DND-41 (cell line): ENCODE results near the gene PTPRE.

ENCODE experiments used
- ATAC-seq: fragments of 200-7000 bp; cut with Tn5 transposase; 3 replicates; pipeline ENCODE4 v1.9.1; 2021; ENCODE audit warnings: low read depth; ENCODE audit not compliant: insufficient read depth
- DNase-seq: peaks from one replicate; pipeline ENCODE4 v3.0.0-alpha.2; 2020
- H2AFZ ChIP-seq: 2 replicates; pipeline ENCODE4 v1.6.0; 2012; ENCODE audit warnings: low read depth, low read length
- H3K27ac ChIP-seq: 2 replicates; pipeline ENCODE4 v1.5.1; 2012; ENCODE audit warnings: low read length, inconsistent platforms
- H3K27me3 ChIP-seq: fragments of 200-600 bp; sonication (generic); 2 replicates; pipeline ENCODE4 v1.6.0; 2012; ENCODE audit warnings: low read length, mild to moderate bottlenecking, inconsistent platforms; ENCODE audit not compliant: insufficient read depth, poor library complexity
- H3K36me3 ChIP-seq: 2 replicates; pipeline ENCODE4 v1.5.1; 2012; ENCODE audit warnings: low read length, inconsistent platforms; ENCODE audit not compliant: insufficient read depth
- H3K4me1 ChIP-seq: 2 replicates; pipeline ENCODE4 v1.5.1; 2012; ENCODE audit warnings: mild to moderate bottlenecking, low read length; ENCODE audit not compliant: insufficient read depth
- H3K4me2 ChIP-seq: 2 replicates; pipeline ENCODE4 v1.6.0; 2012; ENCODE audit warnings: mild to moderate bottlenecking, moderate library complexity, low read length, inconsistent platforms; ENCODE audit not compliant: insufficient read depth
- H3K4me3 ChIP-seq, 2 experiments: fragments of 200-600 bp in 1 of 2; shearing (Covaris generic) in 1 of 2; 2 replicates each; pipeline ENCODE4 v1.5.1; 2012 to 2016; ENCODE audit warnings: inconsistent platforms in 2 of 2, low read length in 2 of 2, mild to moderate bottlenecking in 2 of 2, low read depth in 1 of 2, moderate library complexity in 1 of 2
- H3K79me2 ChIP-seq: 2 replicates; pipeline ENCODE4 v1.6.0; 2012; ENCODE audit warnings: low read length, inconsistent platforms; ENCODE audit not compliant: insufficient read depth
- H3K9ac ChIP-seq: 2 replicates; pipeline ENCODE4 v1.6.0; 2012; ENCODE audit warnings: low read depth, mild to moderate bottlenecking, inconsistent platforms, low read length, moderate library complexity
- H3K9me3 ChIP-seq: 2 replicates; pipeline ENCODE4 v1.5.1; 2012; ENCODE audit warnings: low read length, moderate library complexity, mild to moderate bottlenecking, inconsistent platforms; ENCODE audit not compliant: insufficient read depth, severe bottlenecking
- H4K20me1 ChIP-seq: 2 replicates; pipeline ENCODE4 v1.6.0; 2012; ENCODE audit warnings: low read length; ENCODE audit not compliant: insufficient read depth
- CTCF ChIP-seq: IDR thresholded peaks from 2 replicates; pipeline ENCODE4 v1.5.1; 2012; ENCODE audit warnings: borderline replicate concordance, low read length, moderate library complexity, mild to moderate bottlenecking; ENCODE audit not compliant: poor library complexity, severe bottlenecking; ENCODE audit errors: extremely low read depth
- EZH2 ChIP-seq: IDR thresholded peaks from 3 replicates; pipeline ENCODE4 v1.6.1; 2012; ENCODE audit warnings: borderline replicate concordance, low read depth, mild to moderate bottlenecking, moderate library complexity, low read length, inconsistent platforms; ENCODE audit not compliant: severe bottlenecking

The PTPRE gene

DNA sequence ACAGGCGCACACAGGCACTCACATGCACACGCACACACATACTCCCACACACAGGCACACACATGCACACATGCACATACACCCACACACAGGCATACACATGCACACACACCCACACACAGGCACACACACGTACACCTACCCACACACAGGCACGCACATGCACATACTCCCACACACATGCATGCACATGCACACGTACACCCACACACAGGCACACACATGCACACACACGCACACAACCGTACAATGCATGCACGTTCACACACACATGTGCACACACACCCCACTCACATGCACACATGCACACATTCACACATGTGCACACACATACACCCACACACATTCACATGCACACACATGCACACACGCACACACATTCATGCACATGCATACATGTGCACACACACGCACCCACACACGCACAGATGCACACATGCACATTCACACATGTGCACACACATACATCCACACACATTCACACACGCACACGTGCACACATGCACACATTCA, 160.0 kb downstream of the PTPRE start:
- peaks cover 43% of the 10 kb centered on the region for H3K4me1 ChIP-seq
- H3K27ac ChIP-seq, result peak overlapping the region; percentile 44; the same call in 1 of the 2 replicates
- TF ChIP-seq EZH2 (no peak), CTCF (no peak)

GRCh38 chr10:128067691-128068397, 160.9 kb downstream of the PTPRE start:
- no peaks in the 10 kb centered on the region for H3K27me3 ChIP-seq
- no peak overlapping the region for H3K9ac ChIP-seq
- no peak overlapping the region for H3K4me2 ChIP-seq
- H3K4me3 ChIP-seq, result no peak overlapping the region
- no peak overlapping the region for H2AFZ ChIP-seq
- no peak overlapping the region for H3K27ac ChIP-seq
- no peaks in the 10 kb centered on the region for H3K9me3 ChIP-seq
- DNase-seq (no peak), ATAC-seq (no peak)
- H3K4me1 ChIP-seq, result peaks cover 36% of the 10 kb centered on the region
- peaks cover 5% of the 10 kb centered on the region; the same call in 1 of the 2 replicates for H4K20me1 ChIP-seq
- TF ChIP-seq CTCF (no peak), EZH2 (no peak)
- no peaks in the 10 kb centered on the region for H3K79me2 ChIP-seq
- peaks cover 60% of the 10 kb centered on the region for H3K36me3 ChIP-seq

More for the DNA sequence above, 160.0 kb downstream of the PTPRE start:
- Histone ChIP-seq H3K27me3 (no peaks in the 10 kb centered on the region), H2AFZ (no peak overlapping the region), H3K9me3 (no peaks in the 10 kb centered on the region), H3K36me3 (peaks cover 62% of the 10 kb centered on the region), H4K20me1 (peaks cover 5% of the 10 kb centered on the region; the same call in 1 of the 2 replicates), H3K9ac (no peak overlapping the region), H3K79me2 (no peaks in the 10 kb centered on the region), H3K4me2 (no peak overlapping the region), H3K4me3 (no peak overlapping the region)
- DNase-seq (no peak), ATAC-seq (no peak)

DNA sequence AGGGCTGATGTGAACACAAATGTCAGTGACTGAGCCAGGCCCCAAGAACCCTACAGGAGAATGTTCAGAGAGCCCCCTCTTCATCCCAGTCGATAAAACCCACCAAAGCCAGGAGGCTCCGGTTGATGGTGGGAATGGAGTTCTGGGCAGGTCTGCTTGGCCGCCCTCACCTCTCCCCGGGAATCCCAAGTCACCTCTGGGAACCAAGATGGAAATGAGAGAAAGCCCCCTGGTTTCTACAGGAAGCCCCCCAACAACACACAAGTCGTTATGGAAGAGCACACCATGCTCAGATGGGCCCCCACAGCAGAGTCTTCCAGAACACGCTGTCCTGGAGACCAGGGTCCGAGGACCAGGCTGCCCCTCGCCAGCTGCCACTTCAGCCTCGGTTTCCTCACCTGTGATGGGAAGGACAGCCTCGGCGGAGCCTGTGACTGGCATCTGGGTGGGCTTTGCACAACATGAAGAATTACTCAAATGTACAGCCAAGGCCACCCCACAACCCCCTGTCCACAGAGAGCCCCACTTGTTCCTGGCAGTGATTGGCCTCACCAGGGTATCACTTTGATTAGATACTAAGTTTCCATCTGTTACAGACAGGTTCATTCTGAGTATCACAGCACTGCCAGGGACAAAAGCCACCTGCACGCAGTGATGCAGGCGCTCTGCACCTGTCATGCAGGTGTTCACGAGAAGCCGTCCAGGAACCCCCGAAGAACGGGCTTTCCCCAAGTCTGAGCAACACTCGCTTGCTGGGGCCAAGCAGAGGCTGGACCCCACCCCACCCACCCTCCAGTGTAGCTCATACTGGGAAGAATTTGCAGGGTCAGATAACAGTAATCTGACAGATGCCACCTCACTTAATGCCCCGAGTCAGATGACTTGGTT, 161.7 kb downstream of the PTPRE start:
- peaks cover 36% of the 10 kb centered on the region for H3K4me1 ChIP-seq

More for the DNA sequence above, 161.7 kb downstream of the PTPRE start:
- no peak overlapping the region for H2AFZ ChIP-seq
- ATAC-seq (no peak), DNase-seq (no peak)
- no peaks in the 10 kb centered on the region for H3K9me3 ChIP-seq
- no peak overlapping the region for H3K4me3 ChIP-seq
- peak overlapping the region; percentile 31; the same call in 1 of the 2 replicates for H3K27ac ChIP-seq
- H4K20me1 ChIP-seq, result peaks cover 5% of the 10 kb centered on the region; the same call in 1 of the 2 replicates
- no peak overlapping the region for H3K9ac ChIP-seq
- H3K79me2 ChIP-seq, result no peaks in the 10 kb centered on the region
- H3K36me3 ChIP-seq, result peaks cover 68% of the 10 kb centered on the region
- TF ChIP-seq CTCF (no peak), EZH2 (no peak)
- no peaks in the 10 kb centered on the region for H3K27me3 ChIP-seq
- H3K4me2 ChIP-seq, result no peak overlapping the region
